HTR-8/SVneo (cell line): Measurements from ENCODE around the gene FARP2.
A peak's percentile ranks its signal among the peaks of the same experiment; 100 is the strongest.
"Not testable (repeated sequence)": the region's sequence is repeated elsewhere in the genome, so short reads cannot be mapped to it uniquely, and the experiment has no call there.

Experiments used
- DNase-seq: peaks from one replicate; pipeline ENCODE4 v3.0.0; 2011; ENCODE audit warnings: low spot score, mixed read lengths; ENCODE audit not compliant: insufficient read length
- FAIRE-seq: peaks from 2 replicates; lab custom pipeline; 2011; peaks lifted over from hg19 to GRCh38; lab: Jason Lieb, UNC

FARP2 gene

DNA sequence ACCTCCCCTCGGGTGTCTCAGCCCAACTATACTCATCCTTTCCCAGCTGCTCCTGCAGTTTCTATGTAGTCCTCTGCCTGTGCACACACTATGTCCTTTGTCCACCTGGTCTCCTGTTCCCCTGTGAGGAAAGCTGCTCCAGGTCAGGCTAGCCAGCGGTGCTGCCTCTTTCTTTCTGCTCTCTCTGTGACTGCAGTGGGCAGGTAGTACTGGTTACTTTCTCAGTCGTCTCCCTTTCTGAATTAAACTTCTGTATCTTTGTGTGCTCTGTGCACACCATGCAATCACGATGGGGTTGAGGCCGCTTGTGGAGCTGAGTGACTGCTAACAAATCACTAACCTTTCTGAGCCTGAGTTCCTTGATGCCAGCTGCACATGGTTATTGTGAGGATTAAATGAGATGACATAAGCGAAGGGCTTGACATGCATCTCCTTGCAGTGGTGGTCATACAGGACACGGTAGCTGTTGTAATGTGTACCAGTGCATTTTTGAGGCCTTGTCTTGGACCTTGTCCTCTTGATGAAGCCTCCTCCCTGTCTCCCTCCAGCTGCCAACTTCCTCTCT, 3.5 kb downstream of the FARP2 start:
- DNase-seq: no peak
- no peak for FAIRE-seq

DNA sequence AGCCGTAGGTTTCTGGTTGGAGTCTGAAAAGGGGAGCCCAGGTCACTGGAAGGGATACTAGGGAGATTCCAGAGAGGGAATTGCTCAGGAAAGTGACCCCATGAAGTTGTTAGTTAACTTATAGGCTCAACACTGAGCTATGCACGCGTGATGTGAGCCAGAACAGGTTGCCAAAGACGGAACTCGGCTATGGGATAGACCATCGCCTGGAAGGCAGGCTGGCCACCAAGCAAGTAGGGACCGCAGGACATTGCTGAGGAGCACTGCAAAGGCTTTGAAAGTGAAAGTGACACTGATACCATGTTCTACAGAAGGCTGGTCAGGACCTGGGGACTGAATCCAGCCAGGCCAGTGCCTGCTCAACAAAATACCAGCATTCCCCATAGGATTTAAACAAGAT, 7.3 kb downstream of the FARP2 start:
- DNase-seq (no peak), FAIRE-seq (no peak)

DNA sequence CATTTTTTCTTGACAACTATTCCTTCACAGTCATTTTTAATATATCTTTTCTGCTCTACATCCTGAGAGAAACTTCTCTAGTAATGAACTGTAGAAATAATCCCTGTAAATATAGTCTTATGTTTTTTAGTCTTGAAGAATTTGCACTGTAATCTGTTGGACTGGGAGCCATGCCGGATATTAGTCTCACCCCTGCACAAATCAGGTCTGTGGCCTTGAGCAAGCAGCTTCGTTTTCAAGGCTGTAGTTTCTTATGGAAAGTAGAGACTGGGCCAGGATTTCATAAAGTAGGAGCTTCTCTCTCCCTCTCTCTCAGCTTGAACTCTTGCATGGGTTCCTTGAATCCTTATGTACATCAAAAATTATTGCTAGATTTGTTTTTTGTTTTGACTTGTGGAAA, 8.7 kb downstream of the FARP2 start:
- FAIRE-seq (no peak), DNase-seq (no peak)

DNA sequence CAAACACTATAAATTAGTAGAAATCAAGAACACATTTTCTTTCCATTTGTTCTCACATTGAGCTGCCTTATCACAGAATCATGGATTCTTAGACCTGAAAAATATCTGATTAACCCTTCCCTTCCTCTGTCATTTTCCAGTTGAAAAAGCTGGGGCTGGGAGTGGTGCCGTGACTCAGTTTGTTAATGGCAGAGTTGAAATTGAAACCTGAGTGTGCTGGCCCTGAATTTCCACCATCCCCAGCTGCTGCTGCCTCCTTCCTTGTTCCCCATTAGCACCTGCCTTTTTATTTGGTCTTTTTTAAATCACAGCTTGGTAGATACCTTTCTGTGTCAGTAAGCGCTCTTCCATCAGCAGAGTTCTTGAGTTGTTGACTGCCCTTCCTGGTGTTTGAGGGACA, 10.6 kb downstream of the FARP2 start:
- FAIRE-seq (no peak), DNase-seq (no peak)

DNA sequence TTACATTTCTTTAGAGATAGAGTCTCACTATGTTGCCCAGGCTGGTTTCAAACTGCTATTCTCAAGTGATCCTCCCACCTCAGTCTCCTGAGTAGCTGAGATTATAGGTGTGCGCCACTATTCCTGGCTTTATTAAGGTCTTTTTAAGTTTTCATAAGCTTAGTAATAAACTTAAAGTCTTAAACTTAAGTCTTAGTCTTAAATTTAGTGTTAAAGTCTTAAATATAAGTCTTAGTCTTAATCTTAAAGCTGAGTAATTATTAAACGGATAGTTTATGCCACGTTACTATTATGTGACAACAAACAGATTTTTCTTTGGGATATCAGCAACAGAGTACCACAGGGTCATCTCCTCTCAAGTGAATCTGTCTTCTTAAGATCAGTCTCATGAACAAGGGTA, 12.6 kb downstream of the FARP2 start:
- DNase-seq (no peak), FAIRE-seq (no peak)

DNA sequence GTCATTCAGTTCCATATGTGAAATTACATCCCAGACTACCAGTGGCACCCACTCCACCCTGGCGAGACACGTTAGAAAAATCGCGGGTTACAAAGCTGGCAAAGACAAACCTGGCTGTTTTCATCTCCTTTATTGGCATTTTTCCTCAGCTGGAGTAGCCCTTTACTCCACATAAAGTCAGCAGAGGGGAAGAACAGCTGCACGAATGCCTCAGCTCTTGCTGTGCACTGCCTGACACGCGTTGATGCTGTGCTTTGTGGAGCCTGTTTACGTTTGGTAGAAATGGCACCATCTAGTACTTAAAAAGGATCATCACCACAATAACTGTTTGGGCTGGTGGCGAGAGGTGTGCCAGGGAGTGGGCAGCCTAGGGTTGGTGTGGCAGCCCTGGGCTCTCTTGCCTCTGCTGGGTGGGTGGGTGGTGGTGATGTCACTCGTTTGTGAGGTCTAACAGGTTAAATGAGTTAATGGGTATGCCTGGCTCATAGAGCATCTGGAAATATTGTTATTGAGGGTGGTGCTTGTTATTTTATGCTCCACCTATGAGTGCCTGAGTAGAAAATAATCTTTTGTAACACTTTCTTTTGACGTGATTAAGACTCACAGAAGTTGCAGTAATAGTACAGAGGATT, 16.4 kb downstream of the FARP2 start:
- DNase-seq (no peak), FAIRE-seq (no peak)

DNA sequence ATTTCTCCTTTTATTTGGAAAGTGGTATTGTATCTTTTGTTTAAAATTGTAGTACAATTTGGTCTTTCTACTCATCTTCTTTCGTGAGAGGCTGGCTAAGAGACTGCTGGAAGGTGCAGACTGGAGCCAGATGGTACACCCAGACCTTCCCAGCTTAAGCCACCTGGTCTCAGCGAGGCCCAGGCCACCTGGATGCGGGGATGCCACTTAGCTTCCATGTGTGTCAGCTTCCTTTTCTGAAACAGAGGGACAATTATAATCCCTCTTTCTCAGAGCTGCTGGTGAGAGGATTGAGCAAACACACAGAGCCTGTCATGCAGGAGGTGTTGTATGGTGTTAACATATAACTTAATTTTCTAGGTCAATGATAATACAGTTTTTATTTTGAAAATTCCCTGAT, 17.4 kb downstream of the FARP2 start:
- FAIRE-seq (no peak), DNase-seq (no peak)

DNA sequence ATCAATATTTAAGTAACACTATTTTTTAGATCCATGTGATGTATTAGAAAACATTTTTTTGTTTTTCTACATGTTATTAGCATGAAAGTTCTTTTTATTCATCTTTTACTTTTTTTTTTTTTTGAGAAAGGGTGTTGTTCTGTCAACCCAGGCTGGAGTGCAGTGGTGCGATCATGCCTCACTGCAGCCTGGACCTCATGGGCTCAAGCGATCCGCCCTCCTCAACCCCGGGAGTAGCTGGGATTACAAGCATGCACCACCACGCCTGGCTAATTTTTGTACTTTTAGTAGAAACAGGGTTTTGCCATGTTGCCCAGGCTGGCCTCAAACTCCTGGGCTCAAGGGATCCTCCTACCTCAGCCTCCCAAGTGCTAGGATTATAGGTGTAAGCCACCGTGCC, 17.8 kb downstream of the FARP2 start:
- DNase-seq, FAIRE-seq: not testable (repeated sequence)

DNA sequence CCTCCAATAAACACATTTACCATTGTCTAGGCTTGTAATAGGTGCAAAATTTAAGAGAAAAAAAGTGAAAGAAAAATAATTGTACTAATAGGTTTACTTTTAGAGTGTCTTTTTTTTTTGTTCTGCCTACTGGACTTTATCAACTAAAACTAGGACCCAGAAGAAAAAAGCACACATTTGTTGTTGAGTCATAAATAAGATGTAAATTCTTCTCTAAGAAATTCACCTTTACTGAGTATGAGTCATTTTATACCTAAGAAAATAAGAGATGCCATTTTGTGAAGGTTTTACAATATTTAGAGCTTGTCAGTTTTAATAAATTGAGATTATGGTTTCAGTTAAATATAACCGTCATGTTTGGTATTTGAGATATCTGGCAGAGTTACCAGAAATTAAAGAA, 19.2 kb downstream of the FARP2 start:
- DNase-seq (no peak), FAIRE-seq (no peak)

DNA sequence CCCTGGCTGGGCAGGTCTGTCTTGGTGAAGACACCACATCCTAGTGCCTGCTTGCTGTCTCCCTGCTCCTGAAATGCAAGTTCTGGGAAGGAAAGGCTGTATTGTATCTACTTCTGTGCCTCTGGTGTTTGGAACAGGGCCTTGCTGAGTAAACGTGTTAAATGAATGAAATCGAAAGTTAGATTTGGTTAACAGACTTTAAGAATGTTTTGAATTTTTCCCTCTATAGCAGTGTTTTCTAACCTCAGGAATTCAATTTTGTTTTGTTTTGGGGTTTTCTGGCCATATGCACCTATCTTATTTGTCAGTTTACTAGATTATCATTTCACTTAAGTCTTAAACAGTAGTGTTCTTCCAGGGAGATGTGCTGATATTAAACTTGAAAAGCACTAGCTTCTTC, 20.7 kb downstream of the FARP2 start:
- DNase-seq: no peak
- FAIRE-seq: no peak

DNA sequence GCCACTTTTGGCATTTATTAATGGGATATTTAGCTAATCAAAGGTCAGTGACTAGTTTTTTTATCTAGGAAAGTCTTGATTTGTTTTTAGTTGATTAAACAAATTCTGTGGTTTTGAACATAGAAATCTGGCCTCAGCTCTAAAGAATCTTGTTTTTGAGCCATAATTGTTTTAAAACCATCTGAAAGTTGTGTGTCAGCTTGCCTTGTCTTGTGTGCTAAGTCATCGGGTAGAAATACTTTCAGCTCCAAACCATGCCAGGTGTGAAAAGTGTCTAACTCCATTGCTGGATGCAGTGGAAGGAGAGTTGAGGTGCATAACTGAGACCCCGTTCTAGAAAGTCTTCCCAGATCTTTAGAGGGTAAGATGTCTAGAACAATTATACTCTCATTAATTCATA, 22.7 kb downstream of the FARP2 start:
- FAIRE-seq (no peak), DNase-seq (no peak)

DNA sequence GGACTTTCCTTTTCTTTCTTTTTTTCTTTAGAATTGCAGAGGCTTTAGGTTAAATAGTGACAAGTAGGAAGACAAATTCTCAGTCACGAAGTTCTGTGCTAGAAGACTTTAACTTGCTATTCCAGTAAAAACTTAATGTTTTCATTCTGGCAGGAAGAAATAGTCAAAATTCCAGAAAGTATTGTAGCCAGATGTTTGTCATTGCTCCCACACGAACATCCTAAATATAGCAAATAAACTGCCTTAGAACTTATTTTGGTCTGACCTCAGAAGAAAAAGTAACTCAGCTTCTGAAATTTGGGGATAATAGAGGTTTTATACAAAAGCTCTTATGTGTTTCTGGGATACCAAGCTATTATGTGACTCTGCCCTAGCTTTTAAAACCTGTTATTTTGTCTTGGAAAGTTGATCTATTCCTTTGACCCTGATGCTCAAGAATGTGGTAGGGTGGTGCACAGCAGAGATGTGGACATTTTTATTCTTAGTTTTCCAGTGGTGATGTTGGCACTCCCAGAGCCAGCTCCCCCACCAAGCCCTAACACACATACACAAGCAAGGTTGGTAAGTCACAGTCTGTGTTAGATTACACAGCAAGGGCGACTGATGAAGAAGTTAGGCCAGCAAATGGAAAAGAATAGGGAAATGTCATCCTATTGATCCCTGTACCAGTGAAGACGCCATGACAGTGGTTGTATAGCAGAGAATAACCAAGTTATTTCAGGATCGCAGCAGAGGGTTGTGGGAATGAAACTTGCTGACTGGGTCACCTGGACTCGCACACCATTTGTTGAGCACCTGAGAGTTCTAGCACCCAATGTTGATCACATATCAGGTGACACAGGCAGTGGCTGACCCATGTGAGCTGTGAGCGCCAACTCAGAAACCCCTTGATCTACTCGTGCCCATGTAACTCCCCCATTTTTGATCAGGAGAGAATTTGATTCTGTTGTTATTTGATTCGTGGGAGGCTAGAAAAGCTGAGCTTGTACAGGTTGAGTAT, 23.7 kb downstream of the FARP2 start:
- DNase-seq: no peak
- no peak for FAIRE-seq

DNA sequence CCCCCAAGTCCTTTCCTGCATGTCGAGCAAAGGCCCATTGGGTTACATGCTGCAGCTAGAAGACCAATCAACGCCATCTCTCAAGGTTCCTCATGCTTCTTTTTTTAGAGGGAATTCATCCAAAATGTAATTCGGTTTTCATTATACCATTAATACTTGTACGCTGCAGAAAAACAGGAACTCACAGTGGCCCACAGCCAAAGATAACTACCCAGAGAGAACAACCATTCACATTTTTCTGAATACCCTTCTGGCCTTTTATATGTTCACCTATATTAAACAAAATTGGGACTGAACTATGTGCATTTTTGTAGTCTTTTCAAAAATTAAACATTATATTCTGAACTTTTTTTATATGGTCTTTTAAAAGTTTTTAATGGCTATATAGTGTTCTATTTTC, 25.8 kb downstream of the FARP2 start:
- DNase-seq: no peak
- FAIRE-seq: no peak

DNA sequence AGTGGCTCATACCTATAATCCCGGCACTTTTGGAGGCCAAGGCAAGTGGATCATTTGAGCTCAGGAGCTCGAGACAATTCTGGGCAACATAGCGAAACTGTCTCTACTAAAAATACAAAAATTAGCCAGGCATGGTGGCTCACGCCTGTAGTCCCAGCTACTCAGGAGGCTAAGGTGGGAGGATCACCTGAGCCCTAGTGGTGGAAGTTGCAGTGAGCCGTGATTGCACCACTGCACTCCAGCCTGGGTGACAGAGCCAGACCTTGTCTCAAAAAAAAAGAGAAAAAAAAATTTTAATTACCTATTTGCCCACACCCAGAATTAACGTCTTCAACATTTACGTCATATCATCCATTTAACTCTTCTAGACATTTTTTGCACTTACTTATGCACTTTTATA, 29.4 kb downstream of the FARP2 start:
- not testable (repeated sequence) for FAIRE-seq, DNase-seq

DNA sequence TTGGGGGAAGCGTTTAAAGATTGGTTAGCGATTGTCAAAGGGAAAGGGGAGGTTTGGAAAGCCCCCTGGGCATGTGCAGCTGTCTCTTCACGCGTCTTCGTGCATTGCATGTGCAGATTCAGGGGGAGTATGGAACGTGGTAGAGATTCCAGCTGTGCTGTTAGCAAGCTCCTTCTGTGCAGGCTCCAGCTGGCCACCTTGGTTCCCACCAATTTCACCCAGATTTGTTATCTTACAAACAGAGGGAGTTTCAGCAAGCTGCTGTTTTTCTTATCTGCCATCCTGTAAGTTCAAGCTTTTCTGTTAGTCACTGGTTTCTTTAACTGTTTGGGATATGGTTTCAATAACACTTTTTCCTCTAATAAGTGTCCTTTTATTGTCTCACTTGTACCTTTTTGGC, 30.4 kb downstream of the FARP2 start:
- FAIRE-seq (no peak), DNase-seq (no peak)

DNA sequence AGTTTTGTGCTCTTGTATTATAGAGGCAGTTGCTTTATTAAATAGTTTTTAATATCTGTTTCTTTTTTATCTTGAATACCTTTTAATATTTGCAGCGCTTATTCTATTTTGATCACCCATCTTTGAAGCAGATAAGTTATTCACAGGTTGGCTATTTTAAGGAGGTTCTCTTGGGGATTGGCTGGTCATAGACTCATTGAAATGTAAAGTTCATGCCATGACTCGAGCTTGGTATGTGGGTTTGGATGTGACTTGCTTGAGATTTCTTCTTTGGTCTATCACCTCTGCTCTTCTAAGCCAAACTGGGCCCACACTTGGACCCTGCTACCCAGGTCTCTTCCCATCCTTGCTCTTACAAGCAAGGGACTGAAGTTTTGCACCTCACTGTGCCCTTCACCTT, 33.6 kb downstream of the FARP2 start:
- FAIRE-seq (no peak), DNase-seq (no peak)

DNA sequence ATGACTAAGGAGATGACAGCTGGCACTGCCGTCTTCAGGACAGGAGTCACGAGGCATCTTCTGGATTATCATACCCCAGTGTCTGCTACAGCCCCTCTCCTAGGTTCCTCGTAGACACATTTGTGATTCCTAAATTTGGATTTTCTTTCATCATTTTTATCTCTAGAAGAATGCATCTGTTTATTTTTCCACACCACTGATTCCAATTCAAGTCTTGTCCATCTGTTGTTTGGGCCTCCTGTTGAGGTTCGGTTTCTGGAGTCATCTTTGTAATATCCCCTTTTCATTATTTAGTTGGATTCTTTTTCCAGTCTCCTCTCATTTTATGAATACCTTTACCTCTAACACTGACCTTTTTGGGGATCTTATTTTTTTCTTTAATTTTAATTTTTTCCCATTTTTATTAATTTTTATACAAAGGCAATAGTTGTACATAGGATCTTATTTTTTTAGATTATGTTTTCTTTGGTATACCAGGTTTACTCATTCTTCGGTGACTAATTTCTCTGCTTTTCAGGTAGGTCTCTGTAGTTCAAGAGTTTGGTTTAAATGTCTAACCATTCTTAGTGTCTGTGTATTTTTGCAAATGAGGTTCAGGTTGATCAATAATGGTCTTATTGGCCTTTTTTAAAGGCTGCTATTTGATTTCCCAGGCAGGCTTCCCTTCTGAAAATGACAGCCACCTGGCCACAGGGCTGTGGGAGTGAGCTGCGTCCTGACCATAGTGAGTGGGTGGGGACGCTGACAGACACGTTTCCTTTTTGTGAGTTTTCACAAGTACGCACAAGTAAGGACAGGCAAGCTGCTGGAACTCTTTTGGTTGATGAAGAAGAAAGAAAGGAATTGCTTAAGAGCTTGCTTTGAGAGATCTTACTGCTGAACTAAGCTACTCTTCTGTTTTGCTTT, 34.5 kb downstream of the FARP2 start:
- no peak for DNase-seq
- FAIRE-seq: no peak

DNA sequence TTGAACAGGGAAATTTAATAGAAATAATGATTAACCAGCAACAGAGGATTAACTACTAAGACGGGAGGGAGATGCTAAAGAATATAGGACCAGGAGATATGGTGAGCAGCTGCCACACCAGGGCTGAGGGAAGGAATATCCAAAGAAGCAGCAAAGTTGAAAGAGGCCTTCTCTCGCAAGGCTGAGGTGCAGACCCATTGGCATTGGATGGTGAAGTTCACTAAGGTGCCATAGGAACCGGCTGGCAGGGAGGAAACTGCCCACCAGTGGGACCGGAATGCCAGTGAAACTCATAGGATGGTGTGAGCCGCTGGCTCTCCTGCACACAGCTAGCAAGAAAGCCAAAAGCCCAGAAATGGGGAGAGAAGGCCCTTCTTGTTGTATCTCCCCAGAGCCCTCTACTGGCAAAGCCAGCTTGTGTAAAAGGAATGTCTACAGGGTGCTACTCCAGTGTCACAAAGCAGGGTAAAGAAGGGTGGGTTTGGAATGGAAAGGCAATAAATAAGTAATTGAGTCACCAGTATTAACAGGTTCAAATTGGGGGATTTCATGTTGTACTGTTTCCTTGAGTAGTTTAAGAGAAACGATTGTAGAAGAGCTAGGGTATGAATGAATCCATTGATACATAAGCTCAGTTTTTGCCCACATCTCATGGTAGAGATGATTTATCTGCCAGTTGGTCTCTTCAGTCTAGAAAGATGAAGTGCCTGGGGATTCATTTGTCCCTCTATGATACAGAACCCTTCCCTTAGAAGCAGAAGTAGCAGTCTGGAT, 36.0 kb downstream of the FARP2 start:
- no peak for FAIRE-seq
- DNase-seq: peak; percentile 11

DNA sequence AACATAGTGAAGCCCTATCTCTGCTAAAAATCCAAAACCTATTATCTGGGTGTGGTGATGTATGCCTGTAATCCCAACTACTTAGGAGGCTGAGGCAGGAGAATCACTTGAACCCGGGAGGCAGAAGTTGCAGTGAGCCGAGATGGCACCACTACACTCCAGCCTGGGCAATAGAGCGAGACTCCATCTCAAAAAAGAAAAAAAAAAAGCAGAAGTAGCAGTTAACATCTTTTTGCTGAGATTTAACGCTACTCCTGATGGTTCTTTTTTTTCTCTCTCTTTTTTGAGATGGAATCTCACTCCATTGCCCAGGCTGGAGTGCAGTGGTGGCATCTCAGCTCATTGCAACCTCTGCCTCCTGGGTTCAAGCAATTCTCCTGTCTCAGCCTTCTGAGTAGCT, 36.7 kb downstream of the FARP2 start:
- not testable (repeated sequence) for FAIRE-seq, DNase-seq
